GM12891 (cell line): ENCODE results near the gene KLK14.

ENCODE experiments used
- POLR2A ChIP-seq: IDR thresholded peaks from 2 replicates; pipeline ENCODE4 v1.6.1; 2011; ENCODE audit warnings: low read depth, low read length, control low read depth
- POLR2AphosphoS5 ChIP-seq: IDR thresholded peaks from 2 replicates; pipeline ENCODE4 v1.6.1; 2011; ENCODE audit warnings: low read depth, low read length, control low read depth
- TAF1 ChIP-seq: IDR thresholded peaks from 2 replicates; pipeline ENCODE4 v1.6.1; 2011; ENCODE audit warnings: low read depth, low read length, control low read depth

GRCh38 chr19:51030631-51031030, 52.1 kb downstream of the KLK14 start:
- TF ChIP-seq TAF1 (no peak), POLR2A (no peak), POLR2AphosphoS5 (no peak)
